CD4-positive, alpha-beta T cell (primary cell): ENCODE results near the gene TMEM59. TPM values are rescaled to one million over a fixed set of nuclear protein-coding genes. Genes with fewer than 3 reads are reported as not detected.
A peak's percentile ranks its signal among the peaks of the same experiment; 100 is the strongest.

Experiments
- ATAC-seq: fragments of 200-7000 bp; cut with Tn5 transposase; one replicate; pipeline ENCODE4 v1.10.0; 2022; ENCODE audit warnings: mild to moderate bottlenecking; ENCODE audit not compliant: poor library complexity
- CTCF ChIA-PET: fragments of 350-600 bp; sonication (Branson Sonifier 250); formaldehyde crosslinking; loops from one replicate; lab custom pipeline; 2021; ENCODE audit warnings: antibody characterized with exemption, inconsistent platforms; lab: Charles Lee
- POLR2A ChIA-PET: fragments of 350-600 bp; sonication (Branson Sonifier 250); formaldehyde crosslinking; loops from one replicate; lab custom pipeline; 2021; ENCODE audit warnings: antibody characterized with exemption, inconsistent platforms; lab: Charles Lee
- DNase-seq, 14 experiments: peaks; one replicate each; pipeline ENCODE4 v3.0.0-alpha.2; 2013 to 2020; ENCODE audit warnings: mixed read lengths in 2 of 14
- H3K27ac ChIP-seq, 2 donors: one replicate each; pipeline versions ENCODE4 v1.5.1 to v1.7.0; 2013; ENCODE audit warnings: low read length in 2 of 2, low read depth in 1 of 2, mild to moderate bottlenecking in 1 of 2
- H3K27me3 ChIP-seq, 2 experiments: 1 replicate in 1 of 2; 2 replicates in 1 of 2; pipeline versions ENCODE4 v1.6.1 to v1.7.0; 2013; ENCODE audit warnings: low read length in 2 of 2, control low read depth in 1 of 2, mild to moderate bottlenecking in 1 of 2, moderate library complexity in 1 of 2; ENCODE audit not compliant: insufficient read depth in 2 of 2, control insufficient read depth in 1 of 2
- H3K36me3 ChIP-seq: one replicate; pipeline ENCODE4 v1.6.1; 2013; ENCODE audit warnings: low read length, control low read depth; ENCODE audit not compliant: insufficient read depth
- H3K4me1 ChIP-seq: one replicate; pipeline ENCODE4 v1.6.1; 2013; ENCODE audit warnings: low read length, control low read depth; ENCODE audit not compliant: insufficient read depth
- H3K4me3 ChIP-seq: one replicate; pipeline ENCODE4 v1.5.1; 2013; ENCODE audit warnings: mild to moderate bottlenecking, low read length, moderate library complexity
- H3K9me3 ChIP-seq, 2 experiments: 1 replicate in 1 of 2; 2 replicates in 1 of 2; pipeline versions ENCODE4 v1.6.1 to v1.7.0; 2013; ENCODE audit warnings: low read length in 2 of 2, mild to moderate bottlenecking in 2 of 2, control low read depth in 1 of 2, moderate library complexity in 1 of 2; ENCODE audit not compliant: control insufficient read depth in 1 of 2, insufficient read depth in 1 of 2
- H3K27ac Mint-ChIP-seq: one replicate; pipeline ENCODE4 v1.8.0; 2020; ENCODE audit warnings: mixed read lengths
- H3K27me3 Mint-ChIP-seq: one replicate; pipeline ENCODE4 v1.8.0; 2021; ENCODE audit warnings: mixed read lengths
- H3K36me3 Mint-ChIP-seq: one replicate; pipeline ENCODE4 v1.8.0; 2021; ENCODE audit warnings: low read depth, mixed read lengths
- H3K4me1 Mint-ChIP-seq: one replicate; pipeline ENCODE4 v1.8.0; 2021; ENCODE audit warnings: low read depth, mixed read lengths
- H3K4me3 Mint-ChIP-seq: one replicate; pipeline ENCODE4 v1.8.0; 2020; ENCODE audit warnings: mild to moderate bottlenecking, mixed read lengths
- H3K9me3 Mint-ChIP-seq: one replicate; pipeline ENCODE4 v1.8.0; 2020; ENCODE audit warnings: mixed read lengths
- CTCF ChIP-seq: fragments of 200-600 bp; IDR thresholded peaks from one replicate; pipeline ENCODE4 v1.8.0; 2022; ENCODE audit warnings: antibody characterized with exemption, mild to moderate bottlenecking
- intact Hi-C, 2 experiments: fragments of 100-400 bp; cut with DNase I in 1 of 2; cut with micrococcal nuclease in 1 of 2; formaldehyde crosslinking; loops; one replicate each; pipeline versions ENCODE4 v1.15.1 to v1.9.0; 2023 to 2025; cut with DNase I, micrococcal nuclease
- total RNA-seq, 174 experiments: library from RNA in 2 of 174; stranded (reverse) in 2 of 174; gene quantifications; one replicate each; pipeline ENCODE4 v1.2.3 and lab custom pipeline; 2021 to 2026

TMEM59 gene
- total RNA-seq, 2 experiments from 2014 or later: 128 TPM

GRCh38 chr1:54003249-54003646 lies 49.8 kb downstream of the TMEM59 start:
- no peaks in the 10 kb centered on the region for H3K4me1 Mint-ChIP-seq
- H3K9me3 ChIP-seq: peaks cover 0 to 6% of the 10 kb centered on the region in 2 experiments
- CTCF ChIA-PET: no interaction called here
- intact Hi-C loops: no loop called here
- H3K36me3 ChIP-seq: no peaks in the 10 kb centered on the region
- H3K4me3 Mint-ChIP-seq: no peak overlapping the region
- no peaks in the 10 kb centered on the region for H3K36me3 Mint-ChIP-seq
- H3K4me1 ChIP-seq: no peaks in the 10 kb centered on the region
- H3K9me3 Mint-ChIP-seq: no peaks in the 10 kb centered on the region
- ATAC-seq (no peak), DNase-seq (peak in 1 of 14 experiments; percentile 0)
- no peak overlapping the region for H3K27ac ChIP-seq
- POLR2A ChIA-PET: no interaction called here
- no peaks in the 10 kb centered on the region for H3K27me3 Mint-ChIP-seq
- no peak overlapping the region for H3K4me3 ChIP-seq
- no peaks in the 10 kb centered on the region for H3K27me3 ChIP-seq
- no peak for TF ChIP-seq CTCF
- no peak overlapping the region for H3K27ac Mint-ChIP-seq

- peaks cover 0 to 6% of the 10 kb centered on the region in 2 experiments for H3K9me3 ChIP-seq
- no peaks in the 10 kb centered on the region for H3K36me3 ChIP-seq
- Mint-ChIP-seq H3K4me3 (no peak overlapping the region), H3K27ac (no peak overlapping the region), H3K4me1 (no peaks in the 10 kb centered on the region), H3K36me3 (no peaks in the 10 kb centered on the region), H3K9me3 (no peaks in the 10 kb centered on the region), H3K27me3 (no peaks in the 10 kb centered on the region)
- intact Hi-C loops: no loop called here
- CTCF ChIA-PET: no interaction called here
- H3K27ac ChIP-seq: no peak overlapping the region
- no peak for ATAC-seq
- TF ChIP-seq CTCF: no peak
- no peaks in the 10 kb centered on the region for H3K4me1 ChIP-seq
- no peak overlapping the region for H3K4me3 ChIP-seq
- POLR2A ChIA-PET: no interaction called here
- H3K27me3 ChIP-seq: no peaks in the 10 kb centered on the region
- peak in 1 of 14 experiments; percentile 5 for DNase-seq
Measured at GRCh38 chr1:54002544-54003248, 50.3 kb downstream of the TMEM59 start.

- Histone ChIP-seq H3K9me3 (peaks cover 0 to 6% of the 10 kb centered on the region in 2 experiments), H3K36me3 (no peaks in the 10 kb centered on the region), H3K27ac (no peak overlapping the region), H3K4me3 (no peak overlapping the region), H3K4me1 (no peaks in the 10 kb centered on the region), H3K27me3 (no peaks in the 10 kb centered on the region)
- ATAC-seq: no peak
- no peak overlapping the region for H3K27ac Mint-ChIP-seq
- no peaks in the 10 kb centered on the region for H3K4me1 Mint-ChIP-seq
- H3K4me3 Mint-ChIP-seq: no peak overlapping the region
- CTCF ChIA-PET: no interaction called here
- DNase-seq: peak in 1 of 14 experiments; percentile 2
- no peaks in the 10 kb centered on the region for H3K27me3 Mint-ChIP-seq
- no peaks in the 10 kb centered on the region for H3K9me3 Mint-ChIP-seq
- POLR2A ChIA-PET: interaction anchor here (0.8 kb wide), 1 partner anchor 141 kb away, joined by 3 read pairs; no protein-coding TSS in a partner anchor
- no peaks in the 10 kb centered on the region for H3K36me3 Mint-ChIP-seq
- no peak for TF ChIP-seq CTCF
- intact Hi-C loops: no loop called here
Measured at GRCh38 chr1:54001591-54001990, 51.4 kb downstream of the TMEM59 start.
